Suppressor macrophage treated with lipopolysaccharide for 1 hour (primary cell): Measurements from ENCODE around the gene NSUN5.
"Not testable (repeated sequence)": the region's sequence is repeated elsewhere in the genome, so short reads cannot be mapped to it uniquely, and the experiment has no call there.

Experiments
- DNase-seq, 3 donors: peaks; one replicate each; pipeline ENCODE4 v3.0.0-alpha.2; 2020 to 2022

NSUN5 gene

GRCh38 chr7:73308665-73309214 is at the start of gene NSUN5:
TSS of gene NSUN5 (minus strand) at chr7:73308826. CDS start at chr7:73308790, 36 bp downstream.
- DNase-seq, result peak; percentile 86 to 92 (median 87)

DNA sequence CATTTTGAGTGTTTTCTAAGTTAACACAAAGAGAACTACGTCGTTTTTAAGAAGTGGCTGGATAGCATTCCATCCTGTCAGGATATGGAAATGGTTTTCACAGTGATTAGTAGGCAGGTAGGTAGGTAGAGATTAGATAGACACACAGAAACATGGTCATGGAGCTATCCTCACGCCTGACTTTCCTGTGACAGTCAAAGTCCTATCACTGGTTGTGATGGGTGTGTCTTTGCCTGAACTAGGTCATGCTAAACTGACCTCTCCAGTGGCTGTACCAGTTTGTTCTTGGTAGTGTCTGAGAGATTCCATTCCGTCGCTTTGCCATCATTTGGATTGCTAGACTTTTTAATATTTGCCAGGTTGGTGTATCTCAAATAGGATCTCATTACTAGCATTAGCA is 47.5 kb upstream of the NSUN5 start:
- DNase-seq, result no peak

DNA sequence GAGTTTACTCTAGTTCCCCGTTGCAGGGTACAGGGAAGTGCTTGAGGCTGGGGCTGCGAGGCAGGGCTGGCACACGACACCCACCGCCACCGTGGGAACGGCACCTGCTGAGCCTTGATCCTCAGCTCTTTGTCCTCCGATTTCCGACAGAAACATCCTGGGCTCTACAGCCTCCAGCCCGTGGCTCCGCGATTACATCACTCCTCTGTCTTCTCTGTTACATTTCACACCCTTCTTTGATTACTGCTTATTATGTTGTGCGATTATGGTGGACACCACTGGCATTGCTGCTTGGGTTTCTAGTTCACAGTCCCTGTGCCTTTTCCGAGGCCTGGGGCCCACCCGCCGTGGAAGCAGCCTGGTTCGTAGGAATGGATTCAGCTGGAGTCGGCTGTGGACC is 46.2 kb upstream of the NSUN5 start:
- DNase-seq, result no peak

- no peak for DNase-seq
These were observed 45.6 kb upstream of the NSUN5 start for GRCh38 chr7:73354196-73354595.

DNA sequence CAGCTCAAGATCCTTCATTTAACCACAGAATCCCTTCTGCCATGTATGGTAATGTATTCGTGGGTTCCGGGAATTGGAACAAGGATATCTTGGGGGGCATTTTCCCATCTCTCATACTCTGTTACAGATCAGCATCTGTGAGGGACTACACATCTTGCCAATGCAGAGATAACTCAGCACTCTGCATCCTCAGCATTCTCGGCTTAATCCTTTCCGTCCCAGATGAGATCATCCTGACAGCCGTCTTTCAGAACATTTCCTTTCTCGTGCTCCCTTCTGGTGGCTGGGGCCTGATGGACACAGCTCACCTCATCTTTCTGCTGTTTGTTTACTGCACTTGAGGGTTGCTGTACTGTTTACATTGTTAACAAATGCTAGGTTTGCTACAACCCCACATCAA is 44.6 kb upstream of the NSUN5 start:
- DNase-seq, result no peak

DNA sequence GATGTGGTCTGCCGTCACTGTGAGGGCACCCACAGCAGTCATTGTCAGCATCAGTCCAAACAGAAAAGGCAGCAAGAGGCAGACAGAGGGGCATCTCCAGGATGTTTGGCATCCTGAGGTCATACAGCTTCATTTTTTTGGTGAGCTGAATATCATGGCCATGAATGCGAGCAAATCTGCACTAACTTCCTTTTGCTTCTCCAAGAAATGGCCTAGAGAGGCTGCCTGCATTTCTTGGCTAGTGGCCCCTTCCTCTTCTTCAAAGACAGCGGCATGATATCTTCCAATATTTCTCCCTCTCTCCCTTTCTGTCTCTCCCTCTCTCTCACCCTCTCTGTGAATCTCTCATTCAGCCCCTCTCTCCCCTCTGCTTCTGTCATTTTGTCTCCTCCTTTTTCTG is 44.2 kb upstream of the NSUN5 start:
- no peak for DNase-seq

DNA sequence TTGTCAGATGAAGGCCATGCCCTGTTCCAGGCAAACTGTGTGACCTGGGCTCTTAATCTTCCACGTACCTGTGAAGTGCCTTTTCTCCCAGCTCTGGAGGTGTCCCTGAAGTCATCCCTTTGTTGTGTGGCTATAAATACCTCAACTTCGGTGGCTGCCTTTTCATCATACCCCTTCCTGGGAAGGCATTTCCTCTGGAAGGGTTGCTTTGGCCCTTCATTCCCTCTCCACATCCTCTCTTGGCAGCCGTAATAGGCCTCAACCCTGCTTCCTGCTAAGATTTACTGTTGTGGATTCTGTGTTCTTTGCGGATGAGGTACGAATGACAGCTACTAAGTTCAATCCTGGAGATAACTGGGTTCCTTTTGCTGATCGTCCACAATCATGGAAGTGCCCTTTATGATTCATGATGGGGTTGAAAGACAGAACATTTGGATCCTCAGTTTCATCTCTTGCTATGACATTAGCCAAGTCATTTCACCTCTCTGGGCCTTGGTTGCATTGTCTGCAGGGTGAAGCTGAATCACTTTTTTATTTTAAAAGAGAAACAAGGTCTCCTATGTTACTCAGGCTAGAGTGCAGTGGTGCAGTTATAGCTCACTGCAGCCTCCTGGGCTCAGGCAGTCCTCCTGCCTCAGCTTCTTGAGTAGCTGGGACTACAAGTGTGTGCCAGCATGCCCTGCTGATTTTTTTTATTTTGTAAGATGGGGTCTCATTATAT is 43.0 kb upstream of the NSUN5 start:
- DNase-seq, result peak in 1 of 3 donors; percentile 9

DNA sequence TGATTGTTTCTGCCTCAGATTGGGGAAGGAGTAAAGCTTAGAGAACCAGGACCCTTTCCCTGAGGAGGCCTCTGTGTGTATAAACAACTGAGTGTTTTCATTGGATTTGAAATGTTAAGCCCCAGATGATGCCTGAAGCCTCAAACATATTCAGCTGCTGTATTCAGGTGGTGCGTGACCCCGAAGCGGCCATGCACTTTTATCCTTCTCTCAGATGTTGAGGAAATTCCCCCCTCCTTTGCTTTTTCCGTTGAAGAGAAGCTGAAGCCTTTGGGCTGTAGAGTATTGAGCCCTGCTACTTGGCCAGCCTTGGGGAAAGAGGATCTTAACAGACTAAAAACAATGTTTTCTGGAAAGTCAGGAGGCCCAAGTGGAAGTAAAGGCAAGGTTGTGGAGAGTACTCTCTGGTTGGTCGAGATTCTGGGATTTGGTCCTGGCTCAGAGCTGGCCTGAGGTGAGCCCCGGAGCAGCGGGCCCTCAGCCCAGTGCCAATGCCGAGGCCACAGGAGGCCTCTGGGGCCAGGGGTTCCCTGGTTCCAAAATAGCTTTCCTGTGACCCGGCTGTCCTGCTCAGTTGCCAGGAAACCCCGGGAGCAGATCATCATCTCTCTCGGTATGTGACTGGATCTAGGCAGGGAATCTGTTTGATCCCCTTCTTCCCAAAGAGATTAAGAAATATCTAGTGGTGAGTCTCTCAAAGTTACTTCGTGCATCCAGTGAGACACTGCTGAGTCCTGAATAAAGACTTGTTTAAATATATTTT is 41.9 kb upstream of the NSUN5 start:
- DNase-seq, result peak in 1 of 3 donors; percentile 10

- peak in 1 of 3 donors; percentile 16 for DNase-seq
These were observed 41.1 kb upstream of the NSUN5 start for GRCh38 chr7:73349763-73350162.

DNA sequence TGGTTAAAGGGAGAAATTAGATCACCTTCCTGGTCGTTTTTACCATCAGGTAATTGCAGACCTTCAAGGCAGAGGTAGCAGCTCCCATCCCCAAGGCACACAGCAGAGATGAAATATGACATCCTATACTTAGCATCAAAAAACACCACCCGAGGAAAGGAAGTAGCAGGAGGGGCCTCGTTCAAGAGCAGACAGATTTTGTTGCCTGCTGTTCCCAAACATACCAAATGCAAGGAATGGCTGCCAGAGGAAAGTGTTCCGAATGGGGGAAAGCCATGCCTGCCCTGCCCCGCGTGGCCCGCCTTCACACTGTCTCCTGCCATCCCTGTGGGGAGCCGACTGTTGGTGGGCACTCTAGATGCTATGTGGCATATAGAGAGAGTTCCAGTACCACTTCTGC is 37.3 kb upstream of the NSUN5 start:
- no peak for DNase-seq

GRCh38 chr7:73345538-73345937 is 36.9 kb upstream of the NSUN5 start:
- DNase-seq, result no peak

DNA sequence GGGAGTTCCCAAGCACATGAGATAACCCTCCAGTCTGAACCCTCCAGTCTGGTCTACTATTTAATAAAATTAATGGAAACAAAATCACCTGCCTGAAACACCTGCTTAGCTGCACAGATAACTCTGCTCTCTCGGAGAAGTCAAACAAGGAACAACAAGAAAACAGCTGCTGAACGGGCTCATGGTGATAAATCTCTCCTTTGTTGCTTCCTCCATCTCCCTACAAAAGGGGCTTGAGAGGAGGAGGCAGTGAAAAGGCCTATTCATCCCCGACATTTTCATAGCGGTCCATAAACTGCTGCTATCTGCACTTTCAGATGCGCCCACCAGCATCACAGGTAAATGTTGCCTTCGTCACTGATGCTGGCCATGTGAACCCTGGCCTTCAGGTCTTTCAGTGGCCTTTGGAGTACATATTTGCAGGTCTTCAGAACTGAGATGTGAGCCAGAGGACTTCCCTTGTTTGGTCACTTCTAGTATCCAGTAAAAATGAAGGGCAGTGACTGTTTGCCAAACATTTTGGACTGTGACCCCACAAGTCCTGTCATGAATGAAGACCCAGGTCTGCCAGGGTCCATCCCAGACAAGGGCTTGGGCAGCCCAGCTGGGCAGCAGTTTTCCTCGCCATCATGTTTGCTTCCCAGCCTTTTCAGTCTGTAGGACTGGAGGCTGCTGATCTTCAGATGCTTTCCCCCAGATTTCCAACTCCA is 35.2 kb upstream of the NSUN5 start:
- DNase-seq, result no peak

- DNase-seq, result no peak
These were observed 34.0 kb upstream of the NSUN5 start for GRCh38 chr7:73342645-73343044.

- DNase-seq, result peak; percentile 72 to 80 (median 79)
These were observed 33.3 kb upstream of the NSUN5 start for GRCh38 chr7:73341877-73342276.

GRCh38 chr7:73340514-73340913 is 31.9 kb upstream of the NSUN5 start:
- DNase-seq, result no peak

DNA sequence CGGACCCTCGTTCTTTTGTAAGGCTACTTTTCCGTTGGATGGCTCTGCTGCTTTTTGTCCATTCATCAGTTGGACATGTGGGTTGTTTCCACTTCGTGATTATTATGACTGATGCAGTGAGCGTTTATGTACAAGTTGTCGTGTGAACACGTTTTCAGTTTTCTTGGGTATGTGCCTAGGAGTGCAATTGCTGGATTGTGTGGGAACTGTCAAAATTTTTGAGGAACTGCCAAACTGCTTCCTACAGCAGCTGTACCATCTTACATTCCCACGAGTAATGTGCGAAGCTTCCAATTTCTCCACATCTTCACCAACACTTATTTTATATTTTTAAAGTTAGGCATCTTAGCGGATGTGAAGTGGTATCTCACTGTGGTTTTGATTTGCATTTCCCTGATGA is 29.7 kb upstream of the NSUN5 start:
- no peak for DNase-seq

DNA sequence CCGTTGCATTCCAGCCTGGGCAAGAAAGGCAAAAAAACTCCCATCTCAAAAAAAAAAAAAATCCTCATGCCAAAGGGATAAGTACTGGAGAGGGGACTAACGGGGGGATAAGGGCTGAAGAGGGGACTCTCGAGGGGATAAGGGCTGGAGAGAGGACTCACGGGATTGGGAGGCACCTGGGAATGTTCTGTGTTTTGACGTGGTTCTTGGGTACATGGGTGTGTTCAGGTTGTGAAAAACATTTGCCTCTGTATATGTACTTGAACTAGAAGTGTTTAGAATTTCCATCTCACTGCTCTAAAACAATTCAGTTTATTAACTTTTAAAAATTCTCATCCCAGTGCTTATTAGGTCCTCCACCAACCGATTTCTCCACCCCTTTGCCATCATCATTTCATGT is 23.8 kb upstream of the NSUN5 start:
- DNase-seq, result no peak

- no peak for DNase-seq
These were observed 22.1 kb upstream of the NSUN5 start for GRCh38 chr7:73330772-73331171.

- DNase-seq, result peak in 1 of 3 donors; percentile 32
These were observed 21.4 kb upstream of the NSUN5 start for GRCh38 chr7:73329861-73330581.

GRCh38 chr7:73328696-73329095 is 20.1 kb upstream of the NSUN5 start:
- DNase-seq, result no peak

DNA sequence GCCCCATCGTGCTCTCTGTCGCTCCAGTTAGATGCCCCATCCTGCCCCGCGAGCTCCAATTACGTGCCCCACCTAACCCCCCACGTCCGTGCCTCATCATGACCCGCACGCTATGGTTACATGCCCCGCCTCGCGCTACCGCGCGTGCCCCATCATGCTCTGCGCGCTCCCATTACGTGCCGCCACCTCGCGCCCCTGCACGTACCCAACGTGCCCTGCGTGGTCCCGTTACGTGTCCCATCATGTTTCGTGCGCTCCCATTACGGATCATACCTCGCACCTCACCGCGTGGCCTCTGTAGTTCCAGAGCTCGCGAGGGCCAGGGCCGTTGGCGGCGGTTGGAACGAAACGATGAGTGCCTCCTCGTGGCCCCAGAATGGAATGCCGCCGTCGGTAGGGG is 19.3 kb upstream of the NSUN5 start, which contains the start of the genes FKBP6 and TRIM50:
Gene FKBP6, plus strand, starts transcription at position 240 of the 400 bp plus-strand sequence. CDS start 268 bp downstream, outside the sequence.
Gene TRIM50, minus strand, starts transcription at position 161 of the 400 bp plus-strand sequence. CDS start 3,295 bp downstream, outside the sequence.
- not testable (repeated sequence) for DNase-seq

- DNase-seq, result not testable (repeated sequence)
These were observed 18.8 kb upstream of the NSUN5 start for GRCh38 chr7:73327449-73327848.
